Activated naive CD4-positive, alpha-beta T cell treated with anti-CD3 and anti-CD28 coated beads, Interleukin-2, amount 10 ng/mL, durations not matched to agents 7 days and 5 days (primary cell): Measurements from ENCODE around the gene RASSF10.
"Not testable (repeated sequence)": the region's sequence is repeated elsewhere in the genome, so short reads cannot be mapped to it uniquely, and the experiment has no call there.

Source experiments
- CTCF ChIA-PET: fragments of 350-600 bp; sonication (Branson Sonifier 250); formaldehyde crosslinking; loops from one replicate; lab custom pipeline; 2021; ENCODE audit warnings: antibody characterized with exemption; lab: Charles Lee
- DNase-seq: peaks from one replicate; pipeline ENCODE4 v3.0.0-alpha.2; 2020
- H3K27ac Mint-ChIP-seq: one replicate; pipeline ENCODE4 v1.8.0; 2021; ENCODE audit warnings: mild to moderate bottlenecking, moderate library complexity, mixed read lengths
- H3K27me3 Mint-ChIP-seq: one replicate; pipeline ENCODE4 v1.8.0; 2021; ENCODE audit warnings: mild to moderate bottlenecking, mixed read lengths
- H3K36me3 Mint-ChIP-seq: one replicate; pipeline ENCODE4 v1.8.0; 2021; ENCODE audit warnings: mixed read lengths
- H3K4me1 Mint-ChIP-seq: one replicate; pipeline ENCODE4 v1.8.0; 2021; ENCODE audit warnings: mixed read lengths
- H3K4me3 Mint-ChIP-seq: one replicate; pipeline ENCODE4 v1.8.0; 2021; ENCODE audit warnings: mild to moderate bottlenecking, moderate library complexity, mixed read lengths
- H3K9me3 Mint-ChIP-seq: one replicate; pipeline ENCODE4 v1.8.0; 2021; ENCODE audit warnings: mixed read lengths

Gene RASSF10

GRCh38 chr11:13026722-13027121 lies 17.6 kb downstream of the RASSF10 start:
- CTCF ChIA-PET: no interaction called here
- Mint-ChIP-seq H3K27ac (no peak overlapping the region), H3K27me3 (peaks cover 3% of the 10 kb centered on the region), H3K36me3 (no peaks in the 10 kb centered on the region), H3K4me1 (no peaks in the 10 kb centered on the region), H3K9me3 (no peaks in the 10 kb centered on the region), H3K4me3 (no peak overlapping the region)
- DNase-seq: no peak

DNA sequence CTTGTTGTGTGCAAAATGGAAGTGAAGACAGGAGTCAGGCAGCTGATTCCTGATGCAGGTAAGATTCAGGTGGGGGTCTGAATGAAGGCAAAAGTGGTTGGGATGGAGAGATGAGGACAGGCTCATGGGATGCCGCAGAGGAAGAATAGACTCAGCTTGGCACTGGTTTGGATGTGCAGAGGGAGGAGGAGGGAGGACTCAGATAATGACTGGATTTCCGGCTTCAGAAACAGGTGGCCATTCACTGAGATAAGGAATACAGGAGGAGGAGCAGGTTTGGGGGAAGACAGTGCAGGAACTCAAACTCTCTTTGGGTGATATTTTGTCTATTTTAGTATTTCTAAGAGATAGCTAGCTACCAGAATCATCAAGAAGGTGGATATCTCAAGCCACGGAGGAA lies 19.2 kb downstream of the RASSF10 start:
- no peaks in the 10 kb centered on the region for H3K9me3 Mint-ChIP-seq
- no peak overlapping the region for H3K27ac Mint-ChIP-seq
- peaks cover 3% of the 10 kb centered on the region for H3K27me3 Mint-ChIP-seq
- no peak for DNase-seq
- no peak overlapping the region for H3K4me3 Mint-ChIP-seq
- H3K36me3 Mint-ChIP-seq: no peaks in the 10 kb centered on the region
- CTCF ChIA-PET: no interaction called here
- no peaks in the 10 kb centered on the region for H3K4me1 Mint-ChIP-seq

DNA sequence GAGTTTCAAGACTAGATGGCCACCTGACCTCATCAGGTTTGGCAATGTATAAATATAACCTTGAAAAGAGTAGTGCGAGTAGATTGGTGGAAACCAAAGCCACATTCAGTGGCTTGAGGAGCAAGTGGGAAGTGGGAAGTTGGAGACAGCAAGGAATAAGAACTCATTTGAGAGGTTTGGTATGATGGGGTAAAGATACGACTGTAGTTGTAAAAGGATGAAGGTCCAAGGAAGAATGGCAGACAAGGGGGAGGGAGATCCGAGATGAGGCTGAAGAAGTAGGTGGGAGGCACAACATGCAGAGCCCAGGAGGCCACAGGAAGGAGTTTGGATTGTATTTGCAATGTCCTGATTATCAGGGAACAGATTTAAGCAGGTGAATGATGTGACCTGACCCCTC lies 20.8 kb downstream of the RASSF10 start:
- Mint-ChIP-seq H3K4me1 (no peaks in the 10 kb centered on the region), H3K36me3 (no peaks in the 10 kb centered on the region), H3K27ac (no peak overlapping the region), H3K4me3 (no peak overlapping the region), H3K27me3 (peaks cover 1% of the 10 kb centered on the region), H3K9me3 (no peaks in the 10 kb centered on the region)
- DNase-seq: no peak
- CTCF ChIA-PET: no interaction called here

DNA sequence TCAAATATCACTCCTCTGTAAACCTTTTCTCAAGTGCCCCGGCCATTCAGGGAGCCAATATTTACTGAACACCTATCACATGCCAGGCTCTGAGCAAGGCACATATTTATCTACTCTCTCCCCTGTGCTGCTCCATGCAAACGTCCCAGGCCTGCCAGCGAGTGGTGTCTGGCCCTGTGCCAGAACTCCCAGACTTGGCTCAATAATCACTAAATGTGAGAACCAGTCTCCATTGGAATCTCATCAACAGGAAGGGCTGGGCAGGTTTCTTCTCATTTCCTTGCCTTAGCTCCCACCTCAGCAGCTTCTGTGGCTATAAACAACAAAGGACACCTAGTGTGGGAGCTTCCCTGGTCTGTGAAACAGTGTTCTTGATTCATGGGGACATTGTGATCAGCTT lies 21.7 kb downstream of the RASSF10 start:
- no peak overlapping the region for H3K27ac Mint-ChIP-seq
- no peak for DNase-seq
- no peaks in the 10 kb centered on the region for H3K36me3 Mint-ChIP-seq
- H3K9me3 Mint-ChIP-seq: no peaks in the 10 kb centered on the region
- no peaks in the 10 kb centered on the region for H3K4me1 Mint-ChIP-seq
- peaks cover 7% of the 10 kb centered on the region for H3K27me3 Mint-ChIP-seq
- H3K4me3 Mint-ChIP-seq: no peak overlapping the region
- CTCF ChIA-PET: no interaction called here

DNA sequence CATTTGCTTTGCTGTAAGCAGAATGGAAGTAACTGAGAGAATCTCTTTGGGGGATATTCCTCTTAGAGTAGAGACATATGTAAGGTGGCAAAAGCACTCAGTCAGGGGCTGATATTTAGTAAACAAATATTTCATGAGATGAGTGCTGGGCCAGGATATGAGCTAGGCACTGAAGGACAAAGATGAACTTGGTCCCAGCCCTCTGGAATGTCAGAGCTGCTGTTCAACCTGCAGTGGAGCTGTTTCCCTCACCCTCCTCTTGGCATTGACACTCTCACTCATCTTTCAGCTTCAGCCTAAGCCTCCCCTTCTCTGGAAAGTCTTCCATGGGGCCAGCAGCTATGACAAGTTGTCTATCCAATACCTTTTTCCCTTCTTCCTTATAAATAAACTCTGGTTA lies 22.2 kb downstream of the RASSF10 start:
- H3K27ac Mint-ChIP-seq: no peak overlapping the region
- DNase-seq: no peak
- no peaks in the 10 kb centered on the region for H3K36me3 Mint-ChIP-seq
- no peaks in the 10 kb centered on the region for H3K9me3 Mint-ChIP-seq
- no peak overlapping the region for H3K4me3 Mint-ChIP-seq
- no peaks in the 10 kb centered on the region for H3K4me1 Mint-ChIP-seq
- peaks cover 7% of the 10 kb centered on the region for H3K27me3 Mint-ChIP-seq
- CTCF ChIA-PET: no interaction called here

DNA sequence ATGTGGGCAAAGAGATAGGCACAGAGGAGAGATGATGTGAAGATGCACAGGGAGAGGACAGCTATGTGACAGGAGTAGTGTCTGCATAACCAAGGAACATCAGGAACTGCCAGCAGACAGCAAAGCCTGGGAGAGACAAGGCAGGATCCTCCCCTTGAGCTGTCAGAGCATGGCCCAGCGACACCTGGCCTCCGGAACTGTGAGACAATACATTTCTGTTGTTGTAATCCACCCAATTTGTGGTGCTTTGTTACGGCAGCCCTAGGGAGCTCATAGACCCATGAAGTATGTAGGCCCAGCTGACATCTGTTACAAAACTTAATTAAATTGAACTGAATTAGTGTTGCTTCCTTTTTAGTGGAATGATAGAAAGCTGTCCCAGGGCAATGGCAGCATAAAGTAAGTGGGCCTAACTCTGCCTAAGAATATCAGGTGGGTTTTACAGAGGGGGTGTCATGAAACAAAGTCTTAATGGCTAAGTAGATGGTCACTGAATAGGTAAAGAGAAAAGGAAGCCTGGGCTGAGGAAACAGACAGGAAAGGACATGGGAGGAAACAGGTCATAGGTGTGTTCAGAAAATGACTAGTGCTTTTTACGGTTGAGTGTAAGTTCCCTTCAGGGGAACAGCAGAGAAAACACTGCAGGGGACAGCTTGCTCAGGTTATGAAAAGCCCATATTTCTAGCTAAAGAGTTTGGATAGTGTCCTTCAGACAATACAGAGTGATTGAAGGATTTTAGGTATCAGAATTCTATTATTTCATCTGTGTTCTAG lies 24.8 kb downstream of the RASSF10 start:
- H3K4me1 Mint-ChIP-seq: no peaks in the 10 kb centered on the region
- no peak overlapping the region for H3K4me3 Mint-ChIP-seq
- CTCF ChIA-PET: no interaction called here
- no peak overlapping the region for H3K27ac Mint-ChIP-seq
- no peak for DNase-seq
- no peaks in the 10 kb centered on the region for H3K36me3 Mint-ChIP-seq
- no peaks in the 10 kb centered on the region for H3K9me3 Mint-ChIP-seq
- peaks cover 7% of the 10 kb centered on the region for H3K27me3 Mint-ChIP-seq

- DNase-seq: no peak
- Mint-ChIP-seq H3K36me3 (no peaks in the 10 kb centered on the region), H3K27me3 (peaks cover 11% of the 10 kb centered on the region), H3K27ac (no peak overlapping the region), H3K4me3 (no peak overlapping the region), H3K9me3 (no peaks in the 10 kb centered on the region), H3K4me1 (no peaks in the 10 kb centered on the region)
- CTCF ChIA-PET: no interaction called here
These were observed 26.6 kb downstream of the RASSF10 start for GRCh38 chr11:13035711-13036110.

GRCh38 chr11:13036235-13036634 lies 27.1 kb downstream of the RASSF10 start:
- H3K27ac Mint-ChIP-seq: no peak overlapping the region
- H3K4me3 Mint-ChIP-seq: no peak overlapping the region
- no peak for DNase-seq
- no peaks in the 10 kb centered on the region for H3K36me3 Mint-ChIP-seq
- H3K4me1 Mint-ChIP-seq: no peaks in the 10 kb centered on the region
- CTCF ChIA-PET: no interaction called here
- peaks cover 11% of the 10 kb centered on the region for H3K27me3 Mint-ChIP-seq
- no peaks in the 10 kb centered on the region for H3K9me3 Mint-ChIP-seq

DNA sequence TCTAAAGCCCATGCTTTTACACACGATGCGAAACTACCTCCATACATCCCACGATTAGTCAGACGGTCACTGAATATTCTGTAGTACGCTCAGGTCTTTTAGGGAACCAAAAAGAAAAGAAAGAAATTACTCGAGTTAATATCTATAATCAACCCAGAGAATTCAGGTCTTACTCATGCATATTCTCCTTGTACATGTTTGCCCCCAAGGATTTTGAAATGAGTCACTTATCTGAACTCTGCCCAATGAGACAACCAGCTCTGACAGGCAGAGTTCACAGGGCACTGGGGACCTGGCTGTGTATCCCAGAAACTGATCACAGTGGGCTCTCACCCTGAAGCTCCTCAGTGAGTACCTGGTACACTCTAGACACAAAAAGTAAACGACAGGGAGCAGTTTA lies 29.2 kb downstream of the RASSF10 start:
- Mint-ChIP-seq H3K4me3 (no peak overlapping the region), H3K36me3 (no peaks in the 10 kb centered on the region), H3K9me3 (no peaks in the 10 kb centered on the region), H3K27me3 (peaks cover 15% of the 10 kb centered on the region), H3K4me1 (no peaks in the 10 kb centered on the region), H3K27ac (no peak overlapping the region)
- CTCF ChIA-PET: no interaction called here
- no peak for DNase-seq

DNA sequence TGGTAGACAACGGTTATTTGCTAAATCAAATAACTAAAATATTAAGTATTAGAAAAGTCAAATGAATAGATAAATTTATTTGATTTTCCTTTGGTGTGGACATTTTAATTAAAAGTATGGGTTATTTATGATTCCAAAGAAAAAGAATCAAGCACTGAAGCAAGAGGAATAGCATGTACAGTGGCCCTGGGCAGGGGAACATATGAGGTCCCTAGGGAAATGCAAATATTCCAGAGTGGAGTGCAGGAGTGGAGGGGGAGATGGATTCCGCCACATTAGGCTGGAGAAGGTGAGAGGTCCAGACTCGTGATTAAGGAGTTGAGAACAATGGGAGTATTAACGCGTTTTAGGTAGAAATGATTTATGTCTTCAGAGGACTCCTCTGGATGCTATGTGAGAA lies 30.0 kb downstream of the RASSF10 start:
- Mint-ChIP-seq H3K4me1 (no peaks in the 10 kb centered on the region), H3K9me3 (no peaks in the 10 kb centered on the region), H3K27me3 (peaks cover 15% of the 10 kb centered on the region), H3K4me3 (no peak overlapping the region), H3K36me3 (no peaks in the 10 kb centered on the region), H3K27ac (no peak overlapping the region)
- DNase-seq: no peak
- CTCF ChIA-PET: no interaction called here

- DNase-seq: no peak
- Mint-ChIP-seq H3K4me1 (no peaks in the 10 kb centered on the region), H3K27me3 (peaks cover 8% of the 10 kb centered on the region), H3K9me3 (no peaks in the 10 kb centered on the region), H3K27ac (no peak overlapping the region), H3K36me3 (no peaks in the 10 kb centered on the region), H3K4me3 (no peak overlapping the region)
- CTCF ChIA-PET: no interaction called here
These were observed 31.9 kb downstream of the RASSF10 start for GRCh38 chr11:13040969-13041561.

DNA sequence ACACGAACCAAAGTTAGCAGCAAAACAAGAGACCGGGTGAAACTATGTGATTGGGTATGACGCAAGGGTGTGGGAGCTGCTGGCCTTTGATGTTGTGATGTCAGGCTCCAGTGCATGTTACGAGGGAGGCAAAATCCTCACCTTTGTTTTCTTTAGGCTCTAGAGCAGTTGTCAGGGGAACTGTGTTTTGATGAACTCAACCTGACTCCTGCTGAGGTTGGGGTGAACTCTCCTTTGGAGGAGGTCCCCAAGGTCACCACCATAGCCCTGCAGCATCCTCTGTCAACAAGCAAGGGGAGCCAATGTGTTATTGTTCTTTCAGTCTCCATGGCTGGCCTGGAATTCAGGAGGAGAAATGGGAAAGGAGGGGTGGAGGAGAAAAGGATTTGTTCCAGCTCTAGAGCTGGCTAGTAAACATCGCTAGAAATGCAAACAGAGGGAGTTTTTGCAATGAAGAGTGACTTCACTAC lies 33.8 kb downstream of the RASSF10 start:
- Mint-ChIP-seq H3K9me3 (no peaks in the 10 kb centered on the region), H3K4me3 (no peak overlapping the region), H3K36me3 (no peaks in the 10 kb centered on the region), H3K27me3 (peaks cover 8% of the 10 kb centered on the region), H3K4me1 (no peaks in the 10 kb centered on the region), H3K27ac (no peak overlapping the region)
- DNase-seq: no peak
- CTCF ChIA-PET: no interaction called here

- H3K4me1 Mint-ChIP-seq: no peaks in the 10 kb centered on the region
- CTCF ChIA-PET: no interaction called here
- H3K27me3 Mint-ChIP-seq: peaks cover 8% of the 10 kb centered on the region
- H3K9me3 Mint-ChIP-seq: no peaks in the 10 kb centered on the region
- H3K4me3 Mint-ChIP-seq: no peak overlapping the region
- no peak for DNase-seq
- H3K27ac Mint-ChIP-seq: no peak overlapping the region
- no peaks in the 10 kb centered on the region for H3K36me3 Mint-ChIP-seq
These were observed 35.0 kb downstream of the RASSF10 start for GRCh38 chr11:13043912-13044628.

- H3K36me3 Mint-ChIP-seq, H3K4me3 Mint-ChIP-seq, H3K27ac Mint-ChIP-seq, H3K27me3 Mint-ChIP-seq, CTCF ChIA-PET, H3K9me3 Mint-ChIP-seq, H3K4me1 Mint-ChIP-seq, DNase-seq: not testable (repeated sequence)
These were observed 36.0 kb downstream of the RASSF10 start for GRCh38 chr11:13045089-13045488.

DNA sequence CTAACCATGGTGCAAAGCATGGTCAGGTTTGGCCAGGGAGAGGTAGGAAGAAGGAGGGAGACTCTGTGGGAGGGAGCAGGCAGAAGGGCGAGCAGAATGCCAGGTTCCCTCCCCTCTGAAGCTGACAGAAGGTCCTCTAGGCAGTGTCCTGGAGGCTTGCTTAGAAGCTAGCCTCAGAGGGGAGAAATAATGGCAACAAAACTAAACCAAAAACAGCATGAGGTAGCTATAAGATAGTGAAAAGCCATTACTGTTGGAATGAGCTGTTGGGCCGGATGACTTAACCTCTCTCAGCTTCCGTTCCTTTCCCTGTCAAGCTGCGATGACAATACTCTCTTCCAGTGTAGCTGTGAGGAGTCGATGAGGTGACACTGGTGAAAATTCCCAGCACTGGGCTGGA lies 36.6 kb downstream of the RASSF10 start:
- H3K36me3 Mint-ChIP-seq: no peaks in the 10 kb centered on the region
- no peaks in the 10 kb centered on the region for H3K9me3 Mint-ChIP-seq
- DNase-seq: no peak
- H3K27ac Mint-ChIP-seq: no peak overlapping the region
- H3K27me3 Mint-ChIP-seq: peaks cover 4% of the 10 kb centered on the region
- H3K4me3 Mint-ChIP-seq: no peak overlapping the region
- no peaks in the 10 kb centered on the region for H3K4me1 Mint-ChIP-seq
- CTCF ChIA-PET: no interaction called here
